Peyer's patch (tissue), 4 donors: ENCODE data around the gene PGLYRP1.

Experiments used
- POLR2A ChIP-seq, 2 donors: fragments of 450-650 bp; IDR thresholded peaks; one replicate each; pipeline ENCODE4 v1.5.1; 2017; ENCODE audit warnings: antibody characterized with exemption in 2 of 2, mild to moderate bottlenecking in 2 of 2, moderate library complexity in 2 of 2
- TF ChIP-seq, protein P1 (sequence below), 6 experiments: fragments of 450-650 bp in 4 of 6; fragments of 200-600 bp in 2 of 6; sonication (generic) in 1 of 6; IDR thresholded peaks; one replicate each; pipeline ENCODE4 v1.5.1; 2017 to 2019; ENCODE audit warnings: antibody characterized with exemption in 6 of 6, mild to moderate bottlenecking in 3 of 6, moderate library complexity in 1 of 6

GRCh38 chr19:46052896-46053295 lies 30.0 kb upstream of the PGLYRP1 start:
- TF ChIP-seq, protein P1, sequence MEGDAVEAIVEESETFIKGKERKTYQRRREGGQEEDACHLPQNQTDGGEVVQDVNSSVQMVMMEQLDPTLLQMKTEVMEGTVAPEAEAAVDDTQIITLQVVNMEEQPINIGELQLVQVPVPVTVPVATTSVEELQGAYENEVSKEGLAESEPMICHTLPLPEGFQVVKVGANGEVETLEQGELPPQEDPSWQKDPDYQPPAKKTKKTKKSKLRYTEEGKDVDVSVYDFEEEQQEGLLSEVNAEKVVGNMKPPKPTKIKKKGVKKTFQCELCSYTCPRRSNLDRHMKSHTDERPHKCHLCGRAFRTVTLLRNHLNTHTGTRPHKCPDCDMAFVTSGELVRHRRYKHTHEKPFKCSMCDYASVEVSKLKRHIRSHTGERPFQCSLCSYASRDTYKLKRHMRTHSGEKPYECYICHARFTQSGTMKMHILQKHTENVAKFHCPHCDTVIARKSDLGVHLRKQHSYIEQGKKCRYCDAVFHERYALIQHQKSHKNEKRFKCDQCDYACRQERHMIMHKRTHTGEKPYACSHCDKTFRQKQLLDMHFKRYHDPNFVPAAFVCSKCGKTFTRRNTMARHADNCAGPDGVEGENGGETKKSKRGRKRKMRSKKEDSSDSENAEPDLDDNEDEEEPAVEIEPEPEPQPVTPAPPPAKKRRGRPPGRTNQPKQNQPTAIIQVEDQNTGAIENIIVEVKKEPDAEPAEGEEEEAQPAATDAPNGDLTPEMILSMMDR (IDR thresholded peaks at IDR 0.05) = no peak
- no peak for TF ChIP-seq POLR2A (IDR thresholded peaks at IDR 0.05)
